Measurements from ENCODE around the gene BNIPL.

BNIPL gene

GRCh38 chr1:150999051-150999674 lies 37.2 kb upstream of the BNIPL start:
- no peak for TF ChIP-seq CTCF (IDR thresholded peaks at IDR 0.05)

- TF ChIP-seq CTCF (IDR thresholded peaks at IDR 0.05), result no peak
Observed at GRCh38 chr1:150999926-151000325, 36.5 kb upstream of the BNIPL start.

- no peak for TF ChIP-seq CTCF (IDR thresholded peaks at IDR 0.05)
Observed at GRCh38 chr1:151000408-151000807, 36.0 kb upstream of the BNIPL start.

GRCh38 chr1:151001602-151002001 lies 34.8 kb upstream of the BNIPL start:
- TF ChIP-seq CTCF (IDR thresholded peaks at IDR 0.05), result no peak

GRCh38 chr1:151002051-151002450 lies 34.3 kb upstream of the BNIPL start:
- TF ChIP-seq CTCF (IDR thresholded peaks at IDR 0.05), result no peak

GRCh38 chr1:151002611-151003010 lies 33.8 kb upstream of the BNIPL start:
- no peak for TF ChIP-seq CTCF (IDR thresholded peaks at IDR 0.05)

GRCh38 chr1:151003180-151003579 lies 33.2 kb upstream of the BNIPL start:
- no peak for TF ChIP-seq CTCF (IDR thresholded peaks at IDR 0.05)
